GM23248 (cell line): ENCODE measurements around the gene ATXN7L3.

Experiments used
- EZH2 ChIP-seq: fragments of 200-600 bp; sonication (generic); IDR thresholded peaks from 2 replicates; pipeline ENCODE4 v1.6.1; 2018; ENCODE audit warnings: antibody characterized with exemption, mild to moderate bottlenecking; ENCODE audit not compliant: insufficient read depth, poor library complexity, severe bottlenecking
- EZH2phosphoT487 ChIP-seq: fragments of 200-600 bp; sonication (generic); IDR thresholded peaks from 2 replicates; pipeline ENCODE4 v1.6.1; 2018; ENCODE audit warnings: antibody characterized with exemption, moderate library complexity, mild to moderate bottlenecking, low read depth; ENCODE audit not compliant: insufficient read depth

GRCh38 chr17:44184212-44184810 lies 15.4 kb downstream of the ATXN7L3 start:
- TF ChIP-seq EZH2 = no peak
- no peak for TF ChIP-seq EZH2phosphoT487
